Measurements from ENCODE around the gene C9orf43.
A peak's percentile ranks its signal among the peaks of the same experiment; 100 is the strongest.
"Not testable (repeated sequence)": the region's sequence is repeated elsewhere in the genome, so short reads cannot be mapped to it uniquely, and the experiment has no call there.

C9orf43 gene, protein sequence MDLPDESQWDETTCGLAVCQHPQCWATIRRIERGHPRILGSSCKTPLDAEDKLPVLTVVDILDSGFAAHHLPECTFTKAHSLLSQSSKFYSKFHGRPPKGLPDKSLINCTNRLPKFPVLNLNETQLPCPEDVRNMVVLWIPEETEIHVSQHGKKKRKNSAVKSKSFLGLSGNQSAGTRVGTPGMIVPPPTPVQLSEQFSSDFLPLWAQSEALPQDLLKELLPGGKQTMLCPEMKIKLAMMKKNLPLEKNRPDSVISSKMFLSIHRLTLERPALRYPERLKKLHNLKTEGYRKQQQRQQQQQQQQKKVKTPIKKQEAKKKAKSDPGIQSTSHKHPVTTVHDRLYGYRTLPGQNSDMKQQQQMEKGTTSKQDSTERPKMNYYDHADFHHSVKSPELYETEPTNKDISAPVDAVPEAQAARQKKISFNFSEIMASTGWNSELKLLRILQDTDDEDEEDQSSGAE

DNA sequence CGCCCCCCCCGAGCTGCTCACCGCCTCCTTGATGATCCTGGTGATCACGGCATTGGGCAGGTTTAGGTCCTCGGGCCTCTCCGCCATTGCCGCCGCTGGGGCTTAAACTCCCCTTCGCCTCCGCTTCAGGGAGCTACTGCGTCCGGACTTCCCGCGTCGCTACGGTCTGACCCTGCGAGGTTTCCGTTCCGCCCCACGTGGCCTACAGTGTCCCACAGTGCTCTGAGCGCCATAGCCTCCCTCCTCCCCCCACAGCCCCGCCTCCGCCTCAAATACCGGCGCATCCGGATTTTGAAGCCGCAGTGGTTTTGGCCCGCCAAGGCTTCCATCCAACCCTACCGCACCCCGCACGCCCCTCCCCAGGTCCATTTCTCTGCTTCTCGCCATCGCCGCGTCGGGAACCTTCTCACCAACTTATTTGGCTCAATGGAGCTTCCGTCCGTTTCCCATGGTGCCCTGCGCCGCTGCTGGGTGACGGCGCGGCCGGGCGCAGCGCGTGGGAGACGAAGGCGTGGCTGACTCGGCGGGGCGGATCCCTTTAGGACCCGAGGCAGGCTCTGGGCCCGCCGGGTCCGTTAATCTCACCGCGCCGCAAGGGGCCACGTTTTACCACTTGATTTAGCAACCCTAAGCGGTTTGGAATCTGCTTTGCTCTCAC is at the start of gene C9orf43, which contains the start of gene POLE3:
TSS of gene C9orf43 (plus strand) at position 541 of the 658 bp plus-strand sequence. CDS start 2,747 bp downstream, outside the sequence.
TSS of gene POLE3 (minus strand) at position 469 of the 658 bp plus-strand sequence. CDS start at position 87, 382 bp downstream.
- DNase-seq, result peak; percentile 96

DNA sequence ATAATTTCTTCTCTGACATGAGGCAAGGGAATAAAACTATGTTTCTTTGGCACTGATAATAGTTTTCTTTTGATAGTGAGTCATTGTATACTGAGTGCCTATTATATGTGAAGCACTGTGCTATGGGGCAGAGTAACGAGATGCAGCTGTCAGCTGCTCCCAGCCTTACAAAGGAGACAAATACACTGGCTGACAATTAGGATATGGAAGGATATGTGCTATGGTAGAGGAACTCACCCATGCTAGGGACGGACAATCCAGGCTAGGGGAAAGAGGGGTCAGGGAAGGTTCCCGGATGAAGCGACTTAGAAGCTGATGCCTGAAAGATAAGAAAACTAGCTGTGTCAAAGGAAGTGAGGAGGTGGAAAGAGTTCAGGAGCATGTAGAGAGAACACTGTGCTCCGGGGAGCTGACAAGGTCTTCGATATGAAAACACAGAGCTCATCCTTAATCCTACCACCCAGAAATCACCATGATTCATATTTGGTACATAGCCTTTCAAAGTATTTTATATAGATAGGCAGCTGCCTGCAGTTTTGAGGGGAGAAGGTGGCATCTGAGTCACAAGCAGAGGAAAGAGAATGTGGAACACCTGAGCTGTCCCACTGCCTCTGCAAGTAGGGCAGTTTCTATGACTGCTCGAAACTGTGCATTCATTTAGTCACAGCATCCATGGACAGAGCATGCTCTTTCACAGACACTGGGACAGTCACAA is 49.1 kb upstream of the C9orf43 start:
- peak; percentile 32 for DNase-seq

DNA sequence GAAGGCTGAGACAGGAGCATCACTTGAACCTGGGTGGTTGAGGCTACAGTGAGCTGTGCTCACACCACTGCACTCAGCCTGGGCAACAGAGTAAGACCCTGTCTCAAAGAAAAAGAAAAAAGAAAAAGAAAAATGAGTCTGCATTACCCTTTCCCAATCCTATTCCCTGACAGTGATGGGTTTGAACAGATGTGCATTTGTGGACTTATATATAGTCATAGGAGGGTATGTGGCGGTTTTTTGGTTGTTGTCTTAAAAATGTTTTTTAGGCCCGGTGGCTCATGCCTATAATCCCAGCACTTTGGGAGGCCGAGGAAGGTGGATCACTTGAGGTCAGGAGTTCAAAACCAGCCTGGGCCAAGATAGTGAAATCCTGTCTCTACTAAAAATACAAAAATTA is 47.2 kb upstream of the C9orf43 start:
- DNase-seq, result no peak

DNA sequence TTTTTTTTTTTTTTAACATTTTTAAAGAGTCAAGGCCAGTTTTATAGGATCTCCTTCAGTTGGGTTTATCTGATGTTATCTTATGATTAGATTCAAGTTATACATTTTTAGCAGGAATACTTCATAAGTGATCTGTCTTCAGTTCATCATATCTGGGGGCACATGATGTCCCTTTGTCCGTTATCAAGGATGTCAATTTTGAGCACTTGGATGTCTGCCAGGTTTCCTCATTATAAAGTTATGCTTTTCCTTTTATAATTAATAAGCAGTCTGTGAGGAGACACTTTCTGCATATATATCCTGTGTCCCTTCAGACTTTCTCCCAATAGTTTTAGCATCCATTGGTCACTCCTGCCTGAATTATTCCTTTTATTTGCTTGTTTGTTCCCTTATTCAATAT is 45.6 kb upstream of the C9orf43 start:
- no peak for DNase-seq

DNA sequence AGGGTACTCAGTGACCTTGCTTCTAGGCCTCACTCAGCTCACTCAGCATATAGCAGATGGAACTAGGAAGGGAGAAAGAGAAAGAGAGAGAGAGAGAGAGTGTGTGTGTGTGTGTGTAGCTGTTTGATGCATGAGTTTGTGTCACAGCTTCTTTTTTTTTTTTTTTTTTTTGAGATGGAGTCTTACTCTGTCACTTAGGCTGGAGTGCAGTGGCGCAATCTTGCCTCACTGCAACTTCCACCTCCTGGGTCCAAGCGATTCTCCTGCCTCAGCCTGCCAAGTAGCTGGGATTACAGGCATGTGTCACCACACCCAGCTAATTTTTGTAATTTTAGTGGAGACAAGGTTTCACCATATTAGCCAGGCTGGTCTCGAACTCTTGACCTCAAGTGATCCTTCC is 44.9 kb upstream of the C9orf43 start:
- not testable (repeated sequence) for DNase-seq

DNA sequence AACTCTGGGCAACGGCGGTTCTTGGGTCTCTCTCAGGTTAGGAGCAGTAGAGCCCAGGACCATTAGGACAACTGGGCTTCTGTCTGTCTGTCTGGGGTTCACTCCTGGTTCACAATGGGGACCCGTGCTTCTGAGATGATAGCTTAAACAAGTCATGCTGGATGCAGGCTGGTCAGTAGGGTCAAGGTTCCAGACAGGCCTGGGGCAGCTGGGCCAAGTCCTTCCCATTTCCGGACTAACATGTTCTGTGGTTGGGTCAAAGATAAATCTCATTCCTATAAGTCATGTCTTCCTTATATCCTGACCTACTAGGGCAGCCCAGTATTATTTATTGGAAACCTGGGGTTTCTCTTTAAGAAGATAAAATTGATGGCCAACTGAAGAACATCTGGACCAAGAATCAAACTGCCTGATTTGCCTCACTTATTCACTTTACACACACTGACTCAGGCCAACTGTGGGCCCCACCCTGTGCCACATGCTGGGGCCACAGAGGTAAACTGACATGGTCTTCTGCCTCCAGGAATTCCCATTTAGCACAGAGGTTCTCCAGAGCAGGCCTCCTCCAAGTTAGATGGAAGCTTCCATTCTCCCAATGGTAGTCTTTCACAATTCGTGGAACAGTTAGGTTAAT is 42.1 kb upstream of the C9orf43 start:
- DNase-seq, result no peak

DNA sequence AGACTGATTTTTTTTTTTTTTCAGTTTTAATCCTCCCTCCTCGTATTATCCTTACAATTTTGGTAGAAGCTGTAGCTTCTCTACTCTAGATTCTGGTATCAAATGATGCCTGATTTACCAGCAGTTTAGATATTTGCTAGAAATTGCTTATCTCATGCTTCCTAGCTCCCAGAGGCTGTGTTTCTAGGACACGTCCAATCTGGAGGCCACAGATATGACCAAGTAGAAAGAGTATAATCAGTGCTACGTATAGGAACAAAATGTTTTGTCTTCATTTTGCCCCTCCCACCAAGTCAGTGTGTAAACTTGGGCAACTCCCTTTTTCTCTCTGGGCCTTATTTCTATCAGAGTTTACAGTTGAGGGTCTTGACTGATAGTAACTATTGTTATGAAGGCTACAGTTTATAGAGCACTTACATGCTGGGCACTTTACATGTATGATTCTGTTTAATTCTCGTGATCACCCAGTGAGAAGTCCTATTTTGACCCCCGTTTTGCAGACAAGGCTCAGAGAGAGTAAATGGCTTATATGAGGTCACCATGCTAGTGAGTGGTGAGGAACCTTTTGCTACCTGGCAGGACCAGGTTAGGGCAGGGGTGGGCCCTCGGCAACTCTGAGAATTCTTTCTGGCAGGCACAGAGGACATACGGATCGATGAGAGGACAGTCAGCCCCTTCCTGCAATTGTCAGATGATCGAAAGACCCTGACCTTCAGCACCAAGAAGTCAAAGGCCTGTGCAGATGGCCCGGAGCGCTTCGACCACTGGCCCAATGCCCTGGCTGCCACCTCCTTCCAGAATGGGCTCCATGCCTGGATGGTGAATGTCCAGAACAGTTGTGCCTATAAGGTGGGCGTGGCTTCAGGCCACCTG is 41.3 kb upstream of the C9orf43 start:
- DNase-seq, result no peak

DNA sequence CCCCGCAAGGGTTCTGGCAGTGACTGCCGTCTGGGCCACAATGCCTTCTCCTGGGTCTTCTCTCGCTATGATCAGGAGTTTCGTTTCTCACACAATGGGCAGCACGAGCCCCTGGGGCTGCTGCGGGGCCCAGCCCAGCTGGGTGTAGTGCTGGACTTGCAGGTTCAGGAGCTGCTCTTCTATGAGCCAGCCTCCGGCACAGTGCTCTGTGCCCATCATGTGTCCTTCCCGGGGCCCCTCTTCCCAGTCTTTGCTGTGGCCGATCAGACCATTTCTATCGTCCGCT is 40.7 kb upstream of the C9orf43 start:
- no peak for DNase-seq

DNA sequence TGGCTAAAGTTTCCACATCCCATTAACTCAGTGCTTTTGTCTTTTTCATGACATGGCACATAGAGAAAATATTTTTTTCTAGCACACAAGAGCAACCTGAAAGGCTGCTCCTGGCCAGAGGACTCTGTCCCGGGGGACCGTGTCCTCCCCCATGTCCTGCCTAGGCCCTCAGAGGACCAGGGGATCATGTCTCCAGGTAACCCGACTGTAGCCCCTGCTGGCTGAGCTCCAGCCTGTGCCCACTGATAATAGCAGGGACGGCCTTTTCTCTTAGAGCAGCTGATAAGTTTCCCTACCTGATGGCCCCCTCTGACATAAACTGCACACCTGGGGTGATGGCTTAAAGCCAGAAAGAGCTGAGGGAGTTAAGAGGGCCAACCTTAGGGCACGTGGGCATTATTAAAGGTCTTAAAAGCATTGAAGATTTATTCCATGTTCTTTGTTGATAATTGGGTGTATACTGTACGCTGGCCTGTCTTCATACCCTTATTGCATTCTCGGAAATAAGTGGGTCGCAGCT is 39.7 kb upstream of the C9orf43 start:
- no peak for DNase-seq

DNA sequence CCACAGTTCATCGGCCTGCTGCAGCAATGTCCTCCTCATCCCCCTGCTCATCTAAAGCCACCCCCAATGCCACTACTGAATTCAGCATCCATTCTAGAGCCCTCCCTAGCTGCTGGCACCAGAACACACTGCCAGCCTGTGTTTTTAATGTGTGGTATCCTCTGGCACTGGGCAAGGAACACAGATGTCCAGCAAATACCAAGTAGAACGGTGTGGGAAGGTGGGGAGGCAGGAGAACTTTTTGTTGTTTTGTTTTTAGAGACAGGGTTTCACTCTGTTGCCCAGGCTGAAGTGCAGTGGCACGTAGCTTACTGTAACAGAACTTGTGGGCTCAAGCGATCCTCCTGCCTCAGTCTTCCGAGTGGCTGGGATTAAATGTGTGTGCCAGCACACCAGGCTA is 38.5 kb upstream of the C9orf43 start:
- no peak for DNase-seq

DNA sequence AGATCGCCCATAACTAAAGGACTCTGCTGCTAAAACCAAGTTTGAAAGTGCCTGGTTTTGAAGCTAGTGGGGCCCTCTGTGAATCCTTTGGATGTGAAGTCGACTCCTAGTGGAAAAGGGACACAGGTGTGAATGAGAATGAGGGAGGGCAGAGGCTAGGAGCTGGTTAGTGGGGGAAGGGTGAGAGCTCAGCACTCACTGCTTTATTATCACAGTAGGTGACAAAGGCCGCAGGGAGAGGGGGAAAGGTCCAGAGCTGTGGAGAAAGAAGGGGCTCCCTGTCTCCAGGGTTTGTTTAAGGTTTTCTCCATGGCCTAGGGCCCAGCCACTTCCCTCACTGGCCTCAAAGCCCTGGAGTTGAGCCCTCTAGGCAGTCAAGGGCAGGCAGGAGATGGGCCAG is 37.3 kb upstream of the C9orf43 start:
- DNase-seq, result no peak

DNA sequence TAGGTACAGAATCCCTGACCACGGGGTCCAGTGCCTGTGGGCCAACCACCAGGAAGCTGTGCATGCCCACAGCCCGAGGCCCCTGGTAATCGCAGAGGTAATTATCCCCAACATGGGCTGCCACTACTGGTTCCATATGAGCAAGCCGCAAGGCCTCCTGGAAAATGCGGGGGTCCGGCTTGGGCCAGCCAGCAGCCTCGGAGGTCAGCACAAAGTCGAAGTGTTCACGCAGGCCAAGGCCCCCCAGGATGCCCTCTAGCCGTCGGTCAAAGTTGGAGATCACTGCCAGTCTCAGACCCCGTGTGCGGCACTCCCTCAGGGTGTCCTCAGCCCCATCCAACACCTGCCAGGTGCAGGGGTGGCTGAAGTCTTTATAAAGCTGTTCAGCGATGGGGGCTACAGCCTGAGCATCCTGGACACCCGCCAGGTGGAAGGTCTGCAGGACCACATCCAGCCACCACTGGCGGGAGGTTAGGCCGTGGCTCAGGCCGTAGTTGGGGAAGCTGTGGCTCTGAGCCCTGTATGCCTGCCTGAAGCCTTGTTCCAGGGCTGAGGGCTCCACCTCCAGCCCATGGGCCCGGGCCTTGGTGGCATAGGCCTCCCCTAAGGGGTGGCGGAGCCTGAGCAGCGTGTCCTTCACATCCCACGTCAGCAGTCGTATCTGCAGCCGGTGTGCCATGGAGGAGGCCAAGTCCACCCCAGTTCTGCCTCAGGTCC is 36.7 kb upstream of the C9orf43 start:
- DNase-seq, result no peak

DNA sequence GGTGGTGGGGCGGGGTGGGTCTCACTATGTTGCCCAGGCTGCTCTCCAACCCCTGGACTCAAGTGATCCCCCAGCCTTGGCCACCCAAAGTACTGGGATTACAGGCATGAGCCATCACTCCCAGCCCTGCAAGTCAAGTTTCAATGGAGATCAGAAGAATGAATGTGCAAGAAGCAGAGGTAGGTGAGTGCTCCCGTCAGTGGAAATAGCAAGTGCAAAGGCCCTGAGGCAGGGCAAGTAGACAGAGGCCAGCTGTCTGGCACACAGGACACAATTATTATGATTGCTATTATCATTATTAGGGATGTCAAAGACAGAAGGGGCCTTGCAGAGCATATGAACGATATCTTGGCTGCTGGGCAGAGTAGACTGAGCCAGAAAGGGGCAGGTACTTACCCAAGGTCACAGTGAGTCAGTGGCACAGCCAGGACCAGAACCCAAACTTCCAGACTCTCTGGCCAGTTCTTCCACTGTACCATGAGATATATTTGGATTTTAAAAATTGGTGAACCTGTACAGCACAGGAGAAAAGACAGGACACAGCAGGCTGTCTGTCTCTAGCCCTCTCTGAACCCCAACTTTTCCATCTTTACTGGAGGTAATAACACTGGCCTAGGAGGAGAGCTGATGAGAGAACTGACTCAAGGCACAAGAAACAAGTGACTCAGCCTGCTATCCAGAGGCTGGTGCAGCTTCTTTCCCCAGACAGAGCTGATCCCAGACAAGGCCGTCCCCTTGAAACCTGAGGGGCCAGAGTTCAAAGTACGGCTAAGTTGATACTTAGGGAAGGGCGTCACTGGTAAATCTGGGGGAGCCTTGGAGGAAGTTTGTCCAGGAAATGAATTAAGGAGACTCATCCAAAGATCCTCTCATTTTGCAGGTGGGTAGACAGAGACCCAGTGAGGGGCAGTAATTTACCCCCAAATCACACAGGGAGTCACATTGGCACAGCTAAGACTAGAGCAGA is 35.2 kb upstream of the C9orf43 start:
- DNase-seq, result no peak

DNA sequence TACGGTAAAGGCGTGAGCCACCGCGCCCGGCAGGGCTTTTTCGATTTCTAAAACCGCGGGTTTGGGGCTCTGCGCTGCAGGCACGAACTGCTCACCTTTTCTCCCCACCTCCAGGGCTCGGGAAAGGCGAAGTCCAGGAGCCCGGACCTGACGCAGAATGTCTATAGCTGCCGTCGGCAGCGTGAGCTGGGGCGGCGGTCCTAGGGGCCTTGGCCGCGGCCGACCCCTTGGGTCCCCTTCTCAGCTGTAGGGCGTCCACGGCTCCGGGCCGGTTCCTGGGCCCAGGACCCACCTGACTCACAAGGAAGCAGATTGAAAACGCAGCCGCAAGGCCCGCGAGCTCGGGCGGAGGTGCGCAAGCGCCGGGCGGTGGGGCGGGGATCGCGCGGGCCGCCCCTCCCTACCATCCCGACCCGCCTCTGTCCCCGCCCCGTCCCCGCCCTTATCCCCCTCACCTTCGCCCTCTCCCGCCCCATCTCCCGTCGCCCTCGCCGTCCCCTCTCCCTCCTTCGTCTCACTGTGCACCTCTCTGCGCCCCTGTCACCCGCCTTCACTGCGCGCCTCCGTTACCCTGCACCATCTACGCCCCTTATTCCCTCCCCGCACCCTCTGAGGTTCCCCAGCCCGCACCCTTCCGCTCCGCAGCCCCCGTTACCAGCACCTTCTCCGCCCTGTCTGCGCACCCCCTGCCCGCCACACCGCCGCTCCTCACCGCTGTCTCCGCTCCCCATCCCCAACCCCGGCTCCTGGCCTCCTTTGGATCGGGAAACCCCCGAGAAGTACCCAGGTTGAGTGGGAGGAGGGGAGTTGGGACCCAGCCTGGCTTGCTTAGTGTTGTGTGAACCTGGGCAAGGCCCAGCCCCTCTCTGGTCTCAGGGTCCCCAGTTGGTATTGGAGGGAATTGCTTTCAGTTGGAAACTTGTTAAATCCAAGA is 33.6 kb upstream of the C9orf43 start, which contains the start of gene HDHD3:
TSS of gene HDHD3 (minus strand) at position 353 of the 934 bp plus-strand sequence. CDS start 2,632 bp downstream, outside the sequence.
- peak; percentile 70 for DNase-seq

DNA sequence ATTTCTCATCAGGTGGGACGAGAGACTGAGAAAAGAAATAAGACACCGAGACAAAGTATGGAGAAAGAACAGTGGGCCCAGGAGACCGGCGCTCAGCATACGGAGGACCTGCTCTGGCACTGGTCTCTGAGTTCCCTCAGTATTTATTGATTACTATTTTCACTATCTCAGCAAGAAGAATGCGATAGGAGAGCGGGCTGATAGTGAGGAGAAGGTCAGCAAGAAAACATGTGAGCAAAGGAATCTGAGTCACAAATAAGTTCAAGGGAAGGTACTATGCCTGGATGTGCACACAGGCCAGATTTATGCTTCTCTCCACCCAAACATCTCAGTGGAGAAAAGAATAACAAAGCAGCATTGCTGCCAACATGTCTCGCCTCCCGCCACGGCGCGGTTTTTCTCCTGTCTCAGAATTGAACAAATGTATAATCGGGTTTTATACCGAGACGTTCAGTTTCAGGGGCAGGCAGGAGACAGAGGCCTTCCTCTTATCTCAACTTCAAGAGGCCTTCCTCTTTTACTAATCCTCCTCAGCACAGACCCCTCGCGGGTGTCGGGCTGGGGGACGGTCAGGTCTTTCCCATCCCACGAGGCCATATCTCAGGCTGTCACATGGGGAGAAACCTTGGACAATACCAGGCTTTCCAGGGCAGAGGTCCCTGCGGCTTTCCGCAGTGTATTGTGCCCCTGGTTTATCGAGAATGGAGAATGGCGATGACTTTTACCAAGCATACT is 31.3 kb upstream of the C9orf43 start:
- not testable (repeated sequence) for DNase-seq

DNA sequence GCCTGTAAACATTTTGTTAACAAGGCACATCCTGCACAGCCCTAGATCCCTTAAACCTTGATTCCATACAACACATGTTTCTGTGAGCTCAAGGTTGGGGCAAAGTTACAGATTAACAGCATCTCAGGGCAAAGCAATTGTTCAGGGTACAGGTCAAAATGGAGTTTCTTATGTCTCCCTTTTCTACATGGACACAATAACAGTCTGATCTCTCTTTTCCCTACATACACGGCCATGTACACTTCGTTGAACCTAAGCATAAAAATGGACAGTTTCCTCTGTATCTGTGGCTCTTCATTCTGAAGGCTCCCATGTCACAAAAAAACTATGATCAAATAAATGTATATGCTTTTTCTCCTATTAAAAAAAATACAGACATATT is 30.7 kb upstream of the C9orf43 start:
- DNase-seq, result not testable (repeated sequence)

DNA sequence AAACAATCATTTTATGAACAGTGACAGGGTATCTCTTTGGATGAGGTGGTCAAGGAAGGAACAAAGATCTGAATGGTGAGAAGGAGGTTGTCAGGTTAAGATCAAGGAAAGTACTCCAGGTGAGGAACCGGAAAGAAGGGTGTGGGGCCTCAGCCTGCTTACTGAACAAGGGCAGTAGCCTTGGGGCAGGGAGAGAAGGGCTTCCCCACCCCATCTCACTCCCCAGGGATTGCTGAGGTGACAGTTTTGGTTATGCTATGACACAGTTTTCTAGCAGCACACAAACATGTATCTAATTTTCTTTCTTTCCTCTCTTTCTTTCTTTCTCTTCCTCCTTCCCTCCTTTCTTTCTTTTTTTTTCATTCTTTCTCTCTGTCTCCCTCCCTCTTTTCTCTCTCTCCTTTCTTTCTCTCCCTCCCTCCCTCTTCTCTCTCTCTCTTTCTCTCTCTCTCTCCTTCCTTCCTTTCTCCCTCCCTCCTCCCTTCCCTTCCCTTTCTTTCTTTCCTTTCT is 29.6 kb upstream of the C9orf43 start:
- DNase-seq, result no peak

DNA sequence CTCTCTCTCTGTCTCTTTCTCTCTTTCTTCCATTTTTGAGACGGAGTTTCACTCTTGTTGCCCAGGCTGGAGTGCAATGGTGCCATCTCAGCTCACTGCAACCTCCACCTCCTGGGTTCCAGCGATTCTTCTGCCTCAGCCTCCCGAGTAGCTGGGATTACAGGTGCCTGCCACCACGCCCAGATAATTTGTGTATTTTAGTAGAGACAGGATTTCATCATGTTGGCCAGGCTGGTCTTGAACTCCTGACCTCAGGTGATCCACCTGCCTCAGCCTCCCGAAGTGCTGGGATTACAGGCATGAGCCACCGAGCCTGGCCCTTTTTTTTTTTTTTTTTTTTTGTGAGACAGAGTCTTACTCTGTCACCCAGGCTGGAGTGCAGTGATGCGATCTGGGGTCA is 29.1 kb upstream of the C9orf43 start:
- DNase-seq, result not testable (repeated sequence)
